GM23248 (cell line): ENCODE results near the gene SETX. TPM values are rescaled to one million over a fixed set of nuclear protein-coding genes. Genes with fewer than 3 reads are reported as not detected.
"Not testable (repeated sequence)": the region's sequence is repeated elsewhere in the genome, so short reads cannot be mapped to it uniquely, and the experiment has no call there.

ENCODE experiments used
- DNase-seq: peaks from one replicate; pipeline ENCODE4 v3.0.0-alpha.2; 2015
- H2AFZ ChIP-seq: fragments of 200-600 bp; sonication (generic); 2 replicates; pipeline ENCODE4 v1.6.1; 2016; ENCODE audit warnings: antibody characterized with exemption
- H3F3A ChIP-seq: fragments of 200-600 bp; sonication (generic); 2 replicates; pipeline ENCODE4 v1.6.1; 2016; ENCODE audit warnings: mild to moderate bottlenecking, antibody characterized with exemption, mixed run types; ENCODE audit not compliant: insufficient read depth
- H3K27ac ChIP-seq: fragments of 200-600 bp; sonication (generic); 2 replicates; pipeline ENCODE4 v1.5.1; 2016; ENCODE audit warnings: mild to moderate bottlenecking
- H3K27me3 ChIP-seq: fragments of 200-600 bp; sonication (generic); replicated peaks from 2 replicates; pipeline ENCODE4 v1.6.1; 2016; ENCODE audit warnings: mild to moderate bottlenecking; ENCODE audit not compliant: insufficient read depth
- H3K36me3 ChIP-seq: fragments of 200-600 bp; sonication (generic); 2 replicates; pipeline ENCODE4 v1.6.1; 2016; ENCODE audit warnings: low read depth, mild to moderate bottlenecking
- H3K4me1 ChIP-seq: fragments of 200-600 bp; sonication (generic); 2 replicates; pipeline ENCODE4 v1.6.1; 2016; ENCODE audit warnings: mild to moderate bottlenecking; ENCODE audit not compliant: insufficient read depth
- H3K4me2 ChIP-seq: fragments of 200-600 bp; sonication (generic); one replicate; pipeline ENCODE4 v1.6.1; 2016; ENCODE audit warnings: mild to moderate bottlenecking; ENCODE audit not compliant: unreplicated experiment
- H3K4me3 ChIP-seq: fragments of 200-600 bp; sonication (generic); 2 replicates; pipeline ENCODE4 v1.5.1; 2016; ENCODE audit warnings: mild to moderate bottlenecking
- H3K79me2 ChIP-seq: fragments of 200-600 bp; sonication (generic); 2 replicates; pipeline ENCODE4 v1.6.1; 2016; ENCODE audit warnings: mild to moderate bottlenecking; ENCODE audit not compliant: insufficient read depth
- H3K9ac ChIP-seq: fragments of 200-600 bp; sonication (generic); 2 replicates; pipeline ENCODE4 v1.6.1; 2016; ENCODE audit warnings: mild to moderate bottlenecking
- H3K9me2 ChIP-seq: fragments of 200-600 bp; sonication (generic); 2 replicates; pipeline ENCODE4 v1.6.1; 2016; ENCODE audit warnings: mixed run types, mild to moderate bottlenecking, moderate library complexity; ENCODE audit not compliant: insufficient read depth
- H3K9me3 ChIP-seq: fragments of 200-600 bp; sonication (generic); one replicate; pipeline ENCODE4 v1.6.1; 2017; ENCODE audit warnings: low read depth
- H4K20me1 ChIP-seq: fragments of 200-600 bp; sonication (generic); 2 replicates; pipeline ENCODE4 v1.6.0; 2016; ENCODE audit not compliant: insufficient read depth
- EZH2 ChIP-seq: fragments of 200-600 bp; sonication (generic); IDR thresholded peaks from 2 replicates; pipeline ENCODE4 v1.6.1; 2018; ENCODE audit warnings: antibody characterized with exemption, mild to moderate bottlenecking; ENCODE audit not compliant: insufficient read depth, poor library complexity, severe bottlenecking
- EZH2phosphoT487 ChIP-seq: fragments of 200-600 bp; sonication (generic); IDR thresholded peaks from 2 replicates; pipeline ENCODE4 v1.6.1; 2018; ENCODE audit warnings: antibody characterized with exemption, moderate library complexity, mild to moderate bottlenecking, low read depth; ENCODE audit not compliant: insufficient read depth
- WGBS, 2 experiments: methylation state at CpG; one replicate each; pipeline ENCODE4 v1.1.6; 2015 to 2017; ENCODE audit warnings: low lambda C conversion rate in 2 of 2, low coverage in 1 of 2; ENCODE audit errors: missing lambda C conversion rate in 2 of 2; 5-methylcytosine and 5-hydroxymethylcytosine counted together
- in situ Hi-C: fragments of 300-500 bp; cut with MboI; formaldehyde crosslinking; loops from 2 replicates; pipeline ENCODE4 v1.15.0; 2020
- polyA plus RNA-seq: library from polyadenylated mRNA; unstranded; fragments of >200 nt; fragmentation: Nextera tagmentation; extraction: Ambion mirVana; gene quantifications from 2 replicates; pipeline ENCODE4 v1.2.1, GENCODE V29; 2016
- total RNA-seq: library from RNA; depleted of rRNA; stranded (reverse); fragments of >200 nt; shearing (Covaris generic); gene quantifications from 2 replicates; pipeline ENCODE4 v1.2.3, GENCODE V29; 2014

The SETX gene
- total and polyA plus RNA-seq, 2 experiments from 2014 or later = 15.6 to 47.3 TPM

GRCh38 chr9:132383462-132383883 is 28.7 kb upstream of the SETX start:
- no peaks in the 10 kb centered on the region for H3K79me2 ChIP-seq
- H4K20me1 ChIP-seq = no peaks in the 10 kb centered on the region
- no peak overlapping the region for H3K4me3 ChIP-seq
- in situ Hi-C loops = no loop called here
- no peak overlapping the region for H3K27ac ChIP-seq
- DNase-seq = no peak
- H3F3A ChIP-seq = no peaks in the 10 kb centered on the region; the same call in 1 of the 2 replicates
- WGBS, 2 experiments = 97 to 98% methylated on average over 10 of the region's 10 CpGs
- H3K9me2 ChIP-seq = no peaks in the 10 kb centered on the region
- no peak overlapping the region for H3K4me2 ChIP-seq
- H3K27me3 ChIP-seq = no peaks in the 10 kb centered on the region
- no peak overlapping the region for H2AFZ ChIP-seq
- no peak overlapping the region for H3K9ac ChIP-seq
- no peak for TF ChIP-seq EZH2
- peaks cover 24% of the 10 kb centered on the region; the same call in 1 of the 2 replicates for H3K36me3 ChIP-seq
- no peaks in the 10 kb centered on the region for H3K9me3 ChIP-seq
- no peaks in the 10 kb centered on the region for H3K4me1 ChIP-seq

GRCh38 chr9:132381966-132382541 is 27.3 kb upstream of the SETX start:
- Histone ChIP-seq H3F3A (no peaks in the 10 kb centered on the region; the same call in 1 of the 2 replicates), H3K4me3 (no peak overlapping the region), H4K20me1 (no peaks in the 10 kb centered on the region), H3K79me2 (no peaks in the 10 kb centered on the region), H3K27me3 (no peaks in the 10 kb centered on the region), H2AFZ (no peak overlapping the region), H3K9me3 (no peaks in the 10 kb centered on the region), H3K4me2 (no peak overlapping the region), H3K36me3 (peaks cover 15% of the 10 kb centered on the region; the same call in 1 of the 2 replicates), H3K9ac (no peak overlapping the region), H3K27ac (no peak overlapping the region), H3K9me2 (no peaks in the 10 kb centered on the region), H3K4me1 (no peaks in the 10 kb centered on the region)
- no peak for DNase-seq
- WGBS, 2 experiments = 98% methylated on average over 9 of the region's 9 CpGs
- in situ Hi-C loops = no loop called here
- TF ChIP-seq EZH2phosphoT487 (no peak), EZH2 (no peak)

GRCh38 chr9:132378416-132378815 is 23.6 kb upstream of the SETX start:
- H3K4me2 ChIP-seq, H3K9ac ChIP-seq, H3F3A ChIP-seq, H2AFZ ChIP-seq, H3K4me3 ChIP-seq, H4K20me1 ChIP-seq, H3K79me2 ChIP-seq, H3K9me3 ChIP-seq, H3K27ac ChIP-seq, H3K9me2 ChIP-seq, H3K36me3 ChIP-seq, in situ Hi-C loops, DNase-seq, H3K4me1 ChIP-seq, H3K27me3 ChIP-seq: not testable (repeated sequence)
- 76 to 94% methylated on average over 3 of the region's 3 CpGs for WGBS, 2 experiments

GRCh38 chr9:132377769-132378168 is 23.0 kb upstream of the SETX start:
- H3K4me1 ChIP-seq, in situ Hi-C loops, DNase-seq, H3K4me2 ChIP-seq, H3K9ac ChIP-seq, H3K9me2 ChIP-seq, H3K27me3 ChIP-seq, H3F3A ChIP-seq, H3K36me3 ChIP-seq, H2AFZ ChIP-seq, H3K27ac ChIP-seq, H3K4me3 ChIP-seq, H3K9me3 ChIP-seq, H3K79me2 ChIP-seq, H4K20me1 ChIP-seq: not testable (repeated sequence)
- 100% methylated on average over 2 of the region's 2 CpGs; no CpG with 5 or more reads in 1 of the 2 experiments for WGBS, 2 experiments
